GM23338 (cell line): Measurements from ENCODE around the gene ANKS1B. TPM values are rescaled to one million over a fixed set of nuclear protein-coding genes. Genes with fewer than 3 reads are reported as not detected.

Experiments
- ATAC-seq: fragments of 200-7000 bp; cut with Tn5 transposase; 3 replicates; pipeline ENCODE4 v1.9.1; 2020
- DNase-seq: peaks from one replicate; pipeline ENCODE4 v3.0.0-alpha.2; 2015; ENCODE audit warnings: low spot score
- H2AFZ ChIP-seq: fragments of 200-600 bp; sonication (generic); 2 replicates; pipeline ENCODE4 v1.8.0; 2016; ENCODE audit warnings: antibody characterized with exemption, mild to moderate bottlenecking, moderate library complexity
- H3F3A ChIP-seq: fragments of 200-600 bp; sonication (generic); replicated peaks from 2 replicates; pipeline ENCODE4 v1.8.0; 2017; ENCODE audit warnings: antibody characterized with exemption, mixed run types, low read depth
- H3K27ac ChIP-seq: fragments of 200-600 bp; sonication (generic); 2 replicates; pipeline ENCODE4 v1.6.1; 2016; ENCODE audit warnings: low read depth
- H3K27me3 ChIP-seq: fragments of 200-600 bp; sonication (generic); 2 replicates; pipeline ENCODE4 v1.8.0; 2016; ENCODE audit warnings: mild to moderate bottlenecking, mixed run types, moderate library complexity; ENCODE audit not compliant: insufficient read depth
- H3K36me3 ChIP-seq: fragments of 200-600 bp; sonication (generic); 2 replicates; pipeline ENCODE4 v1.8.0; 2016; ENCODE audit warnings: mild to moderate bottlenecking; ENCODE audit not compliant: insufficient read depth
- H3K4me1 ChIP-seq: fragments of 200-600 bp; sonication (generic); 2 replicates; pipeline ENCODE4 v1.8.0; 2016; ENCODE audit warnings: mild to moderate bottlenecking, moderate library complexity; ENCODE audit not compliant: insufficient read depth
- H3K4me2 ChIP-seq: fragments of 200-600 bp; sonication (generic); 2 replicates; pipeline ENCODE4 v1.7.1; 2017; ENCODE audit warnings: mixed run types
- H3K4me3 ChIP-seq: fragments of 200-600 bp; sonication (generic); 2 replicates; pipeline ENCODE4 v1.6.1; 2016; ENCODE audit warnings: mixed run types
- H3K79me2 ChIP-seq: fragments of 200-600 bp; sonication (generic); replicated peaks from 2 replicates; pipeline ENCODE4 v1.8.0; 2017; ENCODE audit warnings: mild to moderate bottlenecking; ENCODE audit not compliant: insufficient read depth
- H3K9me2 ChIP-seq: fragments of 200-600 bp; sonication (generic); 2 replicates; pipeline ENCODE4 v1.8.0; 2017; ENCODE audit not compliant: insufficient read depth
- H4K20me1 ChIP-seq: fragments of 200-600 bp; sonication (generic); replicated peaks from 2 replicates; pipeline ENCODE4 v1.8.0; 2017; ENCODE audit warnings: mild to moderate bottlenecking; ENCODE audit not compliant: insufficient read depth
- H3K27ac Mint-ChIP-seq: 2 replicates; pipeline ENCODE4 v1.8.0; 2020; ENCODE audit warnings: inconsistent platforms, mild to moderate bottlenecking, moderate library complexity, mixed read lengths
- H3K27me3 Mint-ChIP-seq: 3 replicates; pipeline ENCODE4 v1.8.0; 2022; ENCODE audit warnings: low read depth, mild to moderate bottlenecking, moderate library complexity, mixed read lengths, inconsistent platforms; ENCODE audit not compliant: insufficient read depth, poor library complexity
- H3K36me3 Mint-ChIP-seq: 3 replicates; pipeline ENCODE4 v1.8.0; 2021; ENCODE audit warnings: low read depth, mild to moderate bottlenecking, inconsistent platforms, moderate library complexity, mixed read lengths
- H3K4me1 Mint-ChIP-seq: 3 replicates; pipeline ENCODE4 v1.8.0; 2020; ENCODE audit warnings: mild to moderate bottlenecking, inconsistent platforms, mixed read lengths
- H3K4me3 Mint-ChIP-seq: 3 replicates; pipeline ENCODE4 v1.8.0; 2021; ENCODE audit warnings: moderate library complexity, mild to moderate bottlenecking, inconsistent platforms, mixed read lengths
- H3K9me3 Mint-ChIP-seq: 3 replicates; pipeline ENCODE4 v1.8.0; 2020; ENCODE audit warnings: moderate library complexity, mild to moderate bottlenecking, inconsistent platforms, mixed read lengths
- CREB1 ChIP-seq: fragments of 250-450 bp; sonication (Bioruptor Pico); IDR thresholded peaks from 2 replicates; pipeline ENCODE4 v1.5.0; 2020; ENCODE audit warnings: low read depth, mild to moderate bottlenecking, moderate library complexity
- CTCF ChIP-seq, 2 experiments: fragments of 200-600 bp in 1 of 2; sonication (generic) in 1 of 2; conservative IDR thresholded peaks; 2 replicates each; pipeline versions ENCODE4 v1.5.1 to v1.6.1; 2016 to 2017; ENCODE audit warnings: antibody characterized with exemption in 2 of 2, low read depth in 2 of 2, mild to moderate bottlenecking in 2 of 2, moderate library complexity in 1 of 2
- ETS1 ChIP-seq: IDR thresholded peaks from 2 replicates; pipeline ENCODE4 v1.6.1; 2016; ENCODE audit warnings: antibody characterized with exemption
- EZH2 ChIP-seq: fragments of 200-600 bp; sonication (generic); IDR thresholded peaks from one replicate; pipeline ENCODE4 v1.8.0; 2017; ENCODE audit warnings: antibody characterized with exemption, mild to moderate bottlenecking, low read depth; ENCODE audit not compliant: unreplicated experiment
- EZH2phosphoT487 ChIP-seq: fragments of 200-600 bp; sonication (generic); IDR thresholded peaks from one replicate; pipeline ENCODE4 v1.8.1; 2018; ENCODE audit warnings: antibody characterized with exemption; ENCODE audit not compliant: unreplicated experiment
- JUNB ChIP-seq: IDR thresholded peaks from one replicate; pipeline ENCODE4 v1.6.1; 2016; ENCODE audit warnings: antibody characterized with exemption; ENCODE audit not compliant: unreplicated experiment
- NANOG ChIP-seq: IDR thresholded peaks from 2 replicates; pipeline ENCODE4 v1.6.1; 2016; ENCODE audit warnings: antibody characterized with exemption, borderline replicate concordance
- POLR2AphosphoS5 ChIP-seq: IDR thresholded peaks from 2 replicates; pipeline ENCODE4 v1.6.1; 2016; ENCODE audit warnings: antibody characterized with exemption, low read depth
- REST ChIP-seq: IDR thresholded peaks from one replicate; pipeline ENCODE4 v1.6.1; 2018; ENCODE audit warnings: antibody characterized with exemption; ENCODE audit not compliant: unreplicated experiment
- STAT1 ChIP-seq: IDR thresholded peaks from one replicate; pipeline ENCODE4 v1.6.1; 2016; ENCODE audit warnings: antibody characterized with exemption; ENCODE audit not compliant: unreplicated experiment
- ZNF114 ChIP-seq: fragments of 250-450 bp; sonication (Bioruptor Pico); IDR thresholded peaks from 2 replicates; pipeline ENCODE4 v1.5.0; 2020; ENCODE audit warnings: mild to moderate bottlenecking, moderate library complexity
- ZNF331 ChIP-seq: fragments of 250-450 bp; sonication (Bioruptor Pico); IDR thresholded peaks from 2 replicates; pipeline ENCODE4 v1.5.0; 2020; ENCODE audit warnings: low read depth, mild to moderate bottlenecking, moderate library complexity
- ZNF462 ChIP-seq: fragments of 250-450 bp; sonication (Bioruptor Pico); IDR thresholded peaks from 2 replicates; pipeline ENCODE4 v1.5.0; 2020; ENCODE audit warnings: mild to moderate bottlenecking, moderate library complexity
- polyA plus RNA-seq: library from polyadenylated mRNA; unstranded; fragments of >200 nt; fragmentation: Nextera tagmentation; extraction: Ambion mirVana; gene quantifications from 2 replicates; pipeline ENCODE4 v1.2.1, GENCODE V29; 2016
- total RNA-seq: library from RNA; depleted of rRNA; stranded (reverse); fragments of >200 nt; shearing (Covaris generic); gene quantifications from 2 replicates; pipeline ENCODE4 v1.2.3, GENCODE V29; 2014

ANKS1B gene
- total and polyA plus RNA-seq, 2 experiments from 2014 or later = 4.3 to 5.8 TPM

- Histone ChIP-seq H3K9me2 (peaks cover 16% of the 10 kb centered on the region; the same call in 1 of the 2 replicates), H3K36me3 (no peaks in the 10 kb centered on the region), H3K4me1 (no peaks in the 10 kb centered on the region), H3K27me3 (no peaks in the 10 kb centered on the region), H3K4me2 (no peak overlapping the region), H3K4me3 (no peak overlapping the region), H3K27ac (no peak overlapping the region), H2AFZ (no peak overlapping the region), H3K79me2 (no peaks in the 10 kb centered on the region), H3F3A (no peaks in the 10 kb centered on the region), H4K20me1 (no peaks in the 10 kb centered on the region)
- H3K4me3 Mint-ChIP-seq = no peak overlapping the region
- TF ChIP-seq REST (no peak), EZH2 (no peak), EZH2phosphoT487 (no peak), ZNF114 (no peak), POLR2AphosphoS5 (no peak), ETS1 (no peak), JUNB (no peak), NANOG (no peak), CTCF (conservative IDR thresholded peaks at IDR 0.05; ENCODE audit: low read depth in 2 of 2) (no peak), CREB1 (no peak), ZNF331 (no peak), ZNF462 (CRISPR knock-in tag) (no peak), STAT1 (no peak)
- H3K4me1 Mint-ChIP-seq = no peaks in the 10 kb centered on the region
- H3K9me3 Mint-ChIP-seq = peaks cover 9% of the 10 kb centered on the region; the same call in 2 of the 3 replicates
- ATAC-seq (no peak), DNase-seq (no peak)
- H3K27ac Mint-ChIP-seq = no peak overlapping the region
- H3K27me3 Mint-ChIP-seq = no peaks in the 10 kb centered on the region
- no peaks in the 10 kb centered on the region for H3K36me3 Mint-ChIP-seq
These were observed 471.7 kb downstream of the ANKS1B start for GRCh38 chr12:99513066-99513465.
